OCI-LY1 (cell line): ENCODE results near the gene PCDHGA1.
A peak's percentile ranks its signal among the peaks of the same experiment; 100 is the strongest.

Experiments
- H2AFZ ChIP-seq: fragments of 200-600 bp; sonication (generic), shearing (Covaris generic); 2 replicates; pipeline ENCODE4 v1.6.0; 2014; ENCODE audit warnings: antibody characterized with exemption, mild to moderate bottlenecking, low read length
- H3F3A ChIP-seq: fragments of 200-600 bp; sonication (generic), shearing (Covaris generic); 2 replicates; pipeline ENCODE4 v1.6.0; 2014; ENCODE audit warnings: mild to moderate bottlenecking, antibody characterized with exemption, low read length, moderate library complexity; ENCODE audit not compliant: insufficient read depth
- H3K27ac ChIP-seq: fragments of 200-600 bp; sonication (generic); 2 replicates; pipeline ENCODE4 v1.5.1; 2014; ENCODE audit warnings: low read length, mixed run types, mild to moderate bottlenecking, low read depth; ENCODE audit not compliant: poor library complexity, severe bottlenecking
- H3K27me3 ChIP-seq: fragments of 200-600 bp; sonication (generic); 2 replicates; pipeline ENCODE4 v1.6.0; 2014; ENCODE audit warnings: antibody characterized with exemption, mild to moderate bottlenecking, low read length, moderate library complexity; ENCODE audit not compliant: insufficient read depth
- H3K36me3 ChIP-seq: fragments of 200-600 bp; sonication (generic); 2 replicates; pipeline ENCODE4 v1.6.1; 2014; ENCODE audit warnings: mild to moderate bottlenecking, antibody characterized with exemption, low read length, moderate library complexity, mixed read lengths; ENCODE audit not compliant: insufficient read depth
- H3K4me1 ChIP-seq: fragments of 200-600 bp; sonication (generic); 2 replicates; pipeline ENCODE4 v1.5.1; 2014; ENCODE audit warnings: mild to moderate bottlenecking, low read length, moderate library complexity; ENCODE audit not compliant: insufficient read depth, severe bottlenecking
- H3K4me2 ChIP-seq: fragments of 200-600 bp; sonication (generic), shearing (Covaris generic); 2 replicates; pipeline ENCODE4 v1.6.1; 2014; ENCODE audit warnings: low read length
- H3K4me3 ChIP-seq: fragments of 200-600 bp; sonication (generic); 2 replicates; pipeline ENCODE4 v1.5.1; 2014; ENCODE audit warnings: low read length, low read depth, mild to moderate bottlenecking, mixed read lengths; ENCODE audit not compliant: poor library complexity, severe bottlenecking
- H3K79me2 ChIP-seq: fragments of 200-600 bp; shearing (Covaris generic); 2 replicates; pipeline ENCODE4 v1.6.1; 2016; ENCODE audit warnings: mixed run types, low read length, mixed read lengths; ENCODE audit not compliant: insufficient read depth
- H3K9ac ChIP-seq: fragments of 200-600 bp; sonication (generic), shearing (Covaris generic); 2 replicates; pipeline ENCODE4 v1.6.1; 2014; ENCODE audit warnings: mild to moderate bottlenecking, low read length, mixed read lengths
- H3K9me2 ChIP-seq: fragments of 200-600 bp; sonication (generic), shearing (Covaris generic); 2 replicates; pipeline ENCODE4 v1.6.1; 2014; ENCODE audit warnings: low read depth, mild to moderate bottlenecking, low read length, mixed read lengths
- H3K9me3 ChIP-seq: fragments of 200-600 bp; shearing (Covaris generic); 2 replicates; pipeline ENCODE4 v1.6.1; 2014; ENCODE audit warnings: low read length, mixed read lengths
- H4K20me1 ChIP-seq: fragments of 200-600 bp; sonication (generic), shearing (Covaris generic); 2 replicates; pipeline ENCODE4 v1.6.0; 2016; ENCODE audit warnings: mild to moderate bottlenecking, low read length; ENCODE audit not compliant: insufficient read depth
- EZH2 ChIP-seq: fragments of 200-600 bp; sonication (generic), shearing (Covaris generic); IDR thresholded peaks from 2 replicates; pipeline ENCODE4 v1.8.0; 2017; ENCODE audit warnings: borderline replicate concordance, mixed run types, mild to moderate bottlenecking, antibody characterized with exemption, low read length, moderate library complexity, mixed read lengths
- TF ChIP-seq, protein P1 (sequence below): fragments of 200-600 bp; sonication (generic), shearing (Covaris generic); IDR thresholded peaks from 2 replicates; pipeline ENCODE4 v1.5.1; 2017; ENCODE audit warnings: mild to moderate bottlenecking, antibody characterized with exemption, low read length, moderate library complexity, mixed read lengths

The PCDHGA1 gene

DNA sequence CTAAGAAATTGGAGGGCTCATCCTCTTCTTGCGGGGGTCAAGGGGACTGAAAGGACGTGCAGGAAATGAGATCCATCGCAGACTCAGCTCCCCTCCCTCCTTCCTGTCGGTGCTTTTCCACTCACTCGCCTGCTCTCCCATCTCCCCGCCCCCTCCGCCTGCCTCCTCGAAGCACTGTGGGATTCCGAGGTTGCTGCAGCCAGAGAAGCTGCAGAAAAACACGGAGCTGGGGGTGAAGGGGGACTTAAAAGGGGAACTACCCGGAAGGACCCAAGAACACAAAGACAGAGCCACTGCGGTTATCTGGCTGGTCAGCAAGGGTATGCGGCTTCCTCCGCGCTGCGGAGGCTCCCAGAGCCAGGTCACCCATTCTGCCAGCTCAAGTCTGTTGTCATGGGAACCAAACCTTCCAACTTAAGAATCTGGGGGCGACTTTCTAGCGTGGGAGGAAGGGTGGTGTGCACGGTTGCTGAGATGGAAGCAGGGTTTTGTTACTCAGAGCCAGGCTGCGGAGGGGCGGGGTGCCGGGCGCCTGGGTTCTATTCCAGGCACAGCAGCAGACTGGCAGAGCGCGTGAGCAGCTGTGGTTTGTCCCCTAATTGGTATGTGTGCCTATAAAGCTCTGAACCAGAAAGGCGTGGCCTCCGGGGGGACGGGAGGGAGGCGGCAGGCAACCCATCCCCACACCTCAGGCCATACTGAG, 183.5 kb downstream of the PCDHGA1 start:
- no peaks in the 10 kb centered on the region for H3K9me3 ChIP-seq
- H3K4me3 ChIP-seq: peak overlapping the region; percentile 61
- H3K79me2 ChIP-seq: no peaks in the 10 kb centered on the region
- no peaks in the 10 kb centered on the region for H3F3A ChIP-seq
- H3K4me2 ChIP-seq: peak overlapping the region; percentile 86
- H3K27ac ChIP-seq: peak overlapping the region; percentile 90
- peaks cover 75% of the 10 kb centered on the region for H3K4me1 ChIP-seq
- no peak for TF ChIP-seq EZH2
- TF ChIP-seq, protein P1, sequence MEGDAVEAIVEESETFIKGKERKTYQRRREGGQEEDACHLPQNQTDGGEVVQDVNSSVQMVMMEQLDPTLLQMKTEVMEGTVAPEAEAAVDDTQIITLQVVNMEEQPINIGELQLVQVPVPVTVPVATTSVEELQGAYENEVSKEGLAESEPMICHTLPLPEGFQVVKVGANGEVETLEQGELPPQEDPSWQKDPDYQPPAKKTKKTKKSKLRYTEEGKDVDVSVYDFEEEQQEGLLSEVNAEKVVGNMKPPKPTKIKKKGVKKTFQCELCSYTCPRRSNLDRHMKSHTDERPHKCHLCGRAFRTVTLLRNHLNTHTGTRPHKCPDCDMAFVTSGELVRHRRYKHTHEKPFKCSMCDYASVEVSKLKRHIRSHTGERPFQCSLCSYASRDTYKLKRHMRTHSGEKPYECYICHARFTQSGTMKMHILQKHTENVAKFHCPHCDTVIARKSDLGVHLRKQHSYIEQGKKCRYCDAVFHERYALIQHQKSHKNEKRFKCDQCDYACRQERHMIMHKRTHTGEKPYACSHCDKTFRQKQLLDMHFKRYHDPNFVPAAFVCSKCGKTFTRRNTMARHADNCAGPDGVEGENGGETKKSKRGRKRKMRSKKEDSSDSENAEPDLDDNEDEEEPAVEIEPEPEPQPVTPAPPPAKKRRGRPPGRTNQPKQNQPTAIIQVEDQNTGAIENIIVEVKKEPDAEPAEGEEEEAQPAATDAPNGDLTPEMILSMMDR: no peak
- H3K9me2 ChIP-seq: no peaks in the 10 kb centered on the region
- H4K20me1 ChIP-seq: no peaks in the 10 kb centered on the region
- peaks cover 11% of the 10 kb centered on the region; the same call in 1 of the 2 replicates for H3K36me3 ChIP-seq
- no peak overlapping the region for H2AFZ ChIP-seq
- no peaks in the 10 kb centered on the region for H3K27me3 ChIP-seq
- H3K9ac ChIP-seq: peak overlapping the region; percentile 69

DNA sequence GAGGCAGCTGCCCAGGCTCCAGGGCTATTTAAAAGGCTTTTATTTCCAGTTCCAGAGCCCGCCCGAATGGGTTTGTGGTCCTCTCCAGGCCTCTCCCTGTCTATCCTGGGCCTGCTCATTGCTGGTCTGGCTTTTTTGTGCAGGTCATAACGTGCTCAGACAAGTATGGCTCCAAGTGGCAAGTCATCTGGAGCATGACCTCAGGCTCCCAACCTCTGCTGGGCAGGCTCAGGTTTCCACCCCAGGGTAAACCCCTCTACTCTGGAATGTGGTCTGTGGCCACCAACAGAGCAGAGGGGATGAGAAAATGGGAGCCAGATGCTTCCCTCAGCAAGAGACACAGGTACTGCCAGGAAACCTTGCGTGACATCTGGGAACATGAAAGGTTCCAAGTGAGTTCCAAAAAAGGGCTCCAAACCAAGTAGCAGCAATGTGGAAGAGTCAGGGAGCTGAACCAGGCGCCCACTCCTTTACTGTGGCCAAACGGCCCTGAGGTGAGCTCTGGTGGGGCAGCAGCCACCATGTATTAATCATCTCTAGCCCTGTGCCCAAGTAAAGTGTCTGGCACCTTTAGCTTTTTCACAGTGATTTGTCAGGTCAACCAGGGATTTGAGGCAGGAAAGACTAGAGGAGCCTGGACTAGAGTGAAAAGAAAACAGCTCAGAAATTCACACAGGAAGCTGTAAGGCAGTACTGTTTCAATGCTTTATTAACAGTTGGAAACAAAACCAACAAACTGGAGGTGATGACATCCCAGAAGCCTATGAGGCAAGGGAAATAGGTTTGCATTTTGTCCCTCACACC, 184.2 kb downstream of the PCDHGA1 start:
- Histone ChIP-seq H3K4me1 (peaks cover 68% of the 10 kb centered on the region), H3K9ac (peak overlapping the region; percentile 34; the same call in 1 of the 2 replicates), H3K79me2 (no peaks in the 10 kb centered on the region), H3K4me2 (peak overlapping the region; percentile 86), H3F3A (no peaks in the 10 kb centered on the region), H3K9me3 (no peaks in the 10 kb centered on the region), H3K36me3 (peaks cover 18% of the 10 kb centered on the region; the same call in 1 of the 2 replicates), H2AFZ (no peak overlapping the region), H3K27me3 (no peaks in the 10 kb centered on the region), H3K9me2 (no peaks in the 10 kb centered on the region), H3K4me3 (no peak overlapping the region), H4K20me1 (no peaks in the 10 kb centered on the region), H3K27ac (peak overlapping the region; percentile 90)
- TF ChIP-seq, protein P1: no peak
- no peak for TF ChIP-seq EZH2

DNA sequence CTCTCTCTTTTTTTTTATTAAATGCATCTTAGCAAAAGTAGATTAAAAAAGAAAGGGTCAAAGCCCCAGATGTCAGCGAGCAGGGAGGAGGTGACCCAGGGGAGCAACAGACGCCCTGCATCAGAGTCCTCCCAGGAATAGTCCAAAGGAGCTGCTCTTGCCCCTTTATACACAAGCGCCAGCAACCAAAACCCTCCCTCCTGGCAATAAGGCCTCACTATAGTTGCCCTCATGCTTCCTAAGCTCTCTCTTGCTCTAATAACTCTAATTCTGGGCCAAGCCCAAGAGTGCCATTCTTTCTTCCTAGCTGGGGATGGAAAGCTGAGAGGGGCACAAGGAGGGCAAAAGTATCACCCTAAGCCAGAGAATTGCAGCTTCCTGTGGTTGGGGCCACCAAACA, 184.8 kb downstream of the PCDHGA1 start:
- Histone ChIP-seq H4K20me1 (no peaks in the 10 kb centered on the region), H3K27me3 (no peaks in the 10 kb centered on the region), H3K4me2 (no peak overlapping the region; the same call in 1 of the 2 replicates), H3K4me1 (peaks cover 62% of the 10 kb centered on the region), H3F3A (no peaks in the 10 kb centered on the region), H2AFZ (no peak overlapping the region), H3K4me3 (no peak overlapping the region), H3K9me2 (no peaks in the 10 kb centered on the region), H3K27ac (peak overlapping the region; percentile 90), H3K9ac (peak overlapping the region; percentile 3; the same call in 1 of the 2 replicates), H3K9me3 (no peaks in the 10 kb centered on the region), H3K79me2 (no peaks in the 10 kb centered on the region), H3K36me3 (peaks cover 25% of the 10 kb centered on the region; the same call in 1 of the 2 replicates)
- no peak for TF ChIP-seq EZH2
- TF ChIP-seq, protein P1: no peak
